ENCODE results near the gene LRRK1. TPM values are rescaled to one million over a fixed set of nuclear protein-coding genes. Genes with fewer than 3 reads are reported as not detected.

Gene LRRK1
- total RNA-seq, 4 donors from 2014 or later: 52.7 to 107 (median 82.7) TPM

- no peak for DNase-seq
- Histone ChIP-seq H3K4me3 (no peak overlapping the region), H3K27ac (no peak overlapping the region), H3K4me1 (peaks cover 0 to 10% (median 0%) of the 10 kb centered on the region in 4 donors), H3K9me3 (no peaks in the 10 kb centered on the region), H3K36me3 (no peaks in the 10 kb centered on the region), H3K27me3 (no peaks in the 10 kb centered on the region)
- WGBS, 2 donors (ENCODE audit: low coverage in 1 of 2): 90 to 92% methylated on average over 2 to 10 of the region's 10 CpGs
- TF ChIP-seq POLR2AphosphoS5 (IDR thresholded peaks at IDR 0.05) (no peak), POLR2A (IDR thresholded peaks at IDR 0.05) (no peak), EP300 (IDR thresholded peaks at IDR 0.05; ENCODE audit: low read depth) (no peak), CTCF (IDR thresholded peaks at IDR 0.05) (no peak)
- intact Hi-C loops (cut with DNase I; ENCODE audit: low total_unique reads) (loop anchor here (5.0 kb wide), 1 partner anchor 172 kb away; no protein-coding TSS in a partner anchor), in situ Hi-C loops (cut with MboI; ENCODE audit: low pct_ligation_motif_present in 1 of 4, low pct_unique_long_range_greater_than_20kb in 1 of 4, low sequenced_read_pairs in 3 of 4) (loop anchor here in 2 of 4 donors (5.0 to 10.0 kb wide), 2 partner anchors 169 to 177 kb away; partner anchors contain the start of gene CHSY1 (in 1 of the 2))
Observed at GRCh38 chr15:101085311-101085700, 166.1 kb downstream of the LRRK1 start.

GRCh38 chr15:101086394-101087171 is 167.4 kb downstream of the LRRK1 start:
- DNase-seq: no peak
- intact Hi-C loops (cut with DNase I; ENCODE audit: low total_unique reads): loop anchor here (5.0 kb wide), 1 partner anchor 171 kb away; no protein-coding TSS in a partner anchor
- 87 to 93% methylated on average over 3 to 40 of the region's 48 CpGs for WGBS, 2 donors (ENCODE audit: low coverage in 1 of 2)
- Histone ChIP-seq H3K36me3 (no peaks in the 10 kb centered on the region), H3K4me3 (no peak overlapping the region), H3K4me1 (peaks cover 0 to 16% (median 0%) of the 10 kb centered on the region in 4 donors), H3K27ac (no peak overlapping the region), H3K27me3 (no peaks in the 10 kb centered on the region), H3K9me3 (no peaks in the 10 kb centered on the region)
- TF ChIP-seq CTCF (IDR thresholded peaks at IDR 0.05) (no peak), POLR2A (IDR thresholded peaks at IDR 0.05) (no peak), EP300 (IDR thresholded peaks at IDR 0.05; ENCODE audit: low read depth) (no peak), POLR2AphosphoS5 (IDR thresholded peaks at IDR 0.05) (no peak)
- in situ Hi-C loops (cut with MboI; ENCODE audit: low pct_ligation_motif_present in 1 of 4, low pct_unique_long_range_greater_than_20kb in 1 of 4, low sequenced_read_pairs in 3 of 4): loop anchor here in 2 of 4 donors (5.0 to 10.0 kb wide), 2 partner anchors 168 to 176 kb away; partner anchors contain the start of gene CHSY1 (in 1 of the 2)

- H3K27me3 ChIP-seq: no peaks in the 10 kb centered on the region
- H3K4me3 ChIP-seq: no peak overlapping the region
- no peaks in the 10 kb centered on the region for H3K36me3 ChIP-seq
- peaks cover 0 to 16% (median 2%) of the 10 kb centered on the region in 4 donors for H3K4me1 ChIP-seq
- WGBS, 2 donors (ENCODE audit: low coverage in 1 of 2): 82 to 100% methylated on average over 4 to 10 of the region's 10 CpGs
- TF ChIP-seq POLR2A (IDR thresholded peaks at IDR 0.05) (no peak), POLR2AphosphoS5 (IDR thresholded peaks at IDR 0.05) (no peak), CTCF (IDR thresholded peaks at IDR 0.05) (no peak), EP300 (IDR thresholded peaks at IDR 0.05; ENCODE audit: low read depth) (no peak)
- intact Hi-C loops (cut with DNase I; ENCODE audit: low total_unique reads): loop anchor here (5.0 kb wide), 1 partner anchor 170 kb away; no protein-coding TSS in a partner anchor
- in situ Hi-C loops (cut with MboI; ENCODE audit: low pct_ligation_motif_present in 1 of 4, low pct_unique_long_range_greater_than_20kb in 1 of 4, low sequenced_read_pairs in 3 of 4): loop anchor here in 2 of 4 donors (5.0 to 10.0 kb wide), 2 partner anchors 168 to 175 kb away; partner anchors contain the start of gene CHSY1 (in 1 of the 2)
- no peaks in the 10 kb centered on the region for H3K9me3 ChIP-seq
- no peak overlapping the region for H3K27ac ChIP-seq
- no peak for DNase-seq
Observed at GRCh38 chr15:101087172-101087769, 168.1 kb downstream of the LRRK1 start.

GRCh38 chr15:101088271-101088670 is 169.1 kb downstream of the LRRK1 start:
- no peaks in the 10 kb centered on the region for H3K9me3 ChIP-seq
- intact Hi-C loops (cut with DNase I; ENCODE audit: low total_unique reads): loop anchor here (5.0 kb wide), 1 partner anchor 169 kb away; no protein-coding TSS in a partner anchor
- DNase-seq: no peak
- TF ChIP-seq EP300 (IDR thresholded peaks at IDR 0.05; ENCODE audit: low read depth) (no peak), POLR2A (IDR thresholded peaks at IDR 0.05) (no peak), CTCF (IDR thresholded peaks at IDR 0.05) (no peak)
- H3K27ac ChIP-seq: no peak overlapping the region
- peaks cover 0 to 14% (median 2%) of the 10 kb centered on the region in 4 donors for H3K4me1 ChIP-seq
- H3K4me3 ChIP-seq: no peak overlapping the region
- no peaks in the 10 kb centered on the region for H3K27me3 ChIP-seq
- in situ Hi-C loops (cut with MboI; ENCODE audit: low pct_ligation_motif_present in 1 of 4, low pct_unique_long_range_greater_than_20kb in 1 of 4, low sequenced_read_pairs in 3 of 4): loop anchor here in 2 of 4 donors (5.0 to 10.0 kb wide), 2 partner anchors 167 to 174 kb away; partner anchors contain the start of gene CHSY1 (in 1 of the 2)
- no peaks in the 10 kb centered on the region for H3K36me3 ChIP-seq
- 20 to 66% methylated on average over 1 to 6 of the region's 6 CpGs for WGBS, 2 donors (ENCODE audit: low coverage in 1 of 2)

All from transverse colon (tissue), 4 donors.